ENCODE measurements around the gene CPPED1.
A peak's percentile ranks its signal among the peaks of the same experiment; 100 is the strongest.

CPPED1 gene

GRCh38 chr16:12672986-12673385, 130.7 kb downstream of the CPPED1 start:
- no peak overlapping the region for H3K4me3 ChIP-seq (ENCODE audit: low read depth, low read length)
- no peak for DNase-seq (ENCODE audit: low read depth)
- no peak for TF ChIP-seq CTCF (IDR thresholded peaks at IDR 0.05; ENCODE audit: control insufficient read depth, extremely low read depth, insufficient read depth)

DNA sequence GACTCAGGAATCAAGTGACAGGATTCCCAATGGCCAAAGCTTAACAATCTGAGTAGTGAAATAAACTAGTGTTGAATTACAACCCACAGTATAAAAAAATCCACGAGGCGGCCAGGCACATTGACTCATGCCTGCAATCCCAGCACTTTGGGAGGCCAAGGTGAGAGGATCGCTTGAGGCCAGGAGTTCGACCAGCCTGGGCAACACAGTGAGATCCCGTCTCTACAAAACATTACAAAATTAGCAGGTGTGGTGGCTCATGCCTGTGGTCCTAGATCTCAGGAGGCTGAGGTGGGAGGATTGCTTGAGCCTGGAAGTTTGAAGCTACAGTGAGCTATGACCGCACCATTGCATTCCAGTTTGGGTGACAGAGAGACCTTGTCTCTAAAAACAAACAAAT, 133.8 kb downstream of the CPPED1 start:
- TF ChIP-seq CTCF (IDR thresholded peaks at IDR 0.05; ENCODE audit: control insufficient read depth, extremely low read depth, insufficient read depth) = no peak
- no peak overlapping the region for H3K4me3 ChIP-seq (ENCODE audit: low read depth, low read length)
- DNase-seq (ENCODE audit: low read depth) = no peak

GRCh38 chr16:12667909-12668308, 135.8 kb downstream of the CPPED1 start:
- no peak for TF ChIP-seq CTCF (IDR thresholded peaks at IDR 0.05; ENCODE audit: control insufficient read depth, extremely low read depth, insufficient read depth)
- no peak overlapping the region for H3K4me3 ChIP-seq (ENCODE audit: low read depth, low read length)
- no peak for DNase-seq (ENCODE audit: low read depth)

DNA sequence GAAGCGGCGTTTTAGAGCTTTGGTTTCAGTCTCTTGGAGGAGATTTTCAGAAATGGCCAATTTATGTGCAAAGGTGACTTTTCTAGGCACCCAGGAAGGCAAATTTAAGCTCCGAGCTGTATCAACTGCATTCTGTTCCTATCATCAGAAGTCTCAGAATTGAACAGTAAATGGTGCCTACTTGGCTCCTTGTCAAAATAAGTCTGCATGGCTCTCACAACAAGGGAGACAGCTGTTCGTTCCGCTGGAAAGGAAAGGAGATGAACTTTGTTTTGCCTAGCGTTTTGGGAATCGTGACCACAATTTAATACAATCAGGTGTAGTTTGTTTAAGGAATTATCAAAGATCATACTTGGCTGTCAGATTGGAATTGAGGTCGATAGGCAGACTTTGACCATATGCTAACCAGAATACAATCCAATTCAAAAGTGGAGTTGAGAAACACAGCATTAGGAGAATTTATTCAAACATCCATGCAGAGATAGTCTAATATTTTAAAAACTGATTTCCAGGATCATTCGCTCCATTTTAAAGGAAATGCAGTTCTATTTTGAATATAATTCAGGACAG, 139.4 kb downstream of the CPPED1 start:
- no peak for DNase-seq (ENCODE audit: low read depth)
- no peak overlapping the region for H3K4me3 ChIP-seq (ENCODE audit: low read depth, low read length)
- no peak for TF ChIP-seq CTCF (IDR thresholded peaks at IDR 0.05; ENCODE audit: control insufficient read depth, extremely low read depth, insufficient read depth)

DNA sequence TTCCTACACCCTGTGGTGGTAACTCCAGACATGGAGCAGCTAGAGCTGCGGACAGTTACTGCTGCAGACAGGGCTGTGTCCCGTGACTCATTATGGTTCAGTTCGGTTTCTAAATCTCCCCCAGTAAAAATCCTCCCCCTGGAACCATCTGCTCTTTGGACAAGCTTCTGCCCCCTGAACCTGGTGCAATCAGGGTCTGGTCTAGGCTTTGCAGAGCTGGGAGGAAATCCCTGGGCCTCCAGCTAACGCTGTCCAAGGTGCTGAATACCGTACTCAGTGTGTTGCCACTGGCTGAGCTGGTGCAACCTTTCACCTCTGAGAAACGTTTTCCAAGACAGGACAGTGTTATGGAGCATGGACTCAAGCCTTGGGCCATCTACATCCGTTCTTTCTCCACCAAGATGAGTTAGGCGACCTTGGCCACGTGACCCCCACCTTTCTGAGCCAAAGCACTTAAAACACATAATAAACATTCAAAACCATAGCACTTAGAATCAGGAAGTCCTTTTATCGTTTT, 142.0 kb downstream of the CPPED1 start:
- DNase-seq (ENCODE audit: low read depth) = peak; percentile 8
- H3K4me3 ChIP-seq (ENCODE audit: low read depth, low read length) = no peak overlapping the region
- no peak for TF ChIP-seq CTCF (IDR thresholded peaks at IDR 0.05; ENCODE audit: control insufficient read depth, extremely low read depth, insufficient read depth)

- no peak for DNase-seq (ENCODE audit: low read depth)
- no peak for TF ChIP-seq CTCF (IDR thresholded peaks at IDR 0.05; ENCODE audit: control insufficient read depth, extremely low read depth, insufficient read depth)
- H3K4me3 ChIP-seq (ENCODE audit: low read depth, low read length) = no peak overlapping the region
Observed at GRCh38 chr16:12659871-12660270, 143.8 kb downstream of the CPPED1 start.

- no peak for DNase-seq (ENCODE audit: low read depth)
- no peak overlapping the region for H3K4me3 ChIP-seq (ENCODE audit: low read depth, low read length)
- TF ChIP-seq CTCF (IDR thresholded peaks at IDR 0.05; ENCODE audit: control insufficient read depth, extremely low read depth, insufficient read depth) = no peak
Observed at GRCh38 chr16:12658506-12658905, 145.2 kb downstream of the CPPED1 start.
